ENCODE data around the gene WDFY3. TPM values are rescaled to one million over a fixed set of nuclear protein-coding genes. Genes with fewer than 3 reads are reported as not detected.

Gene WDFY3
- total and polyA plus RNA-seq, 9 donors: 13.2 to 90.0 (median 77.4) TPM

DNA sequence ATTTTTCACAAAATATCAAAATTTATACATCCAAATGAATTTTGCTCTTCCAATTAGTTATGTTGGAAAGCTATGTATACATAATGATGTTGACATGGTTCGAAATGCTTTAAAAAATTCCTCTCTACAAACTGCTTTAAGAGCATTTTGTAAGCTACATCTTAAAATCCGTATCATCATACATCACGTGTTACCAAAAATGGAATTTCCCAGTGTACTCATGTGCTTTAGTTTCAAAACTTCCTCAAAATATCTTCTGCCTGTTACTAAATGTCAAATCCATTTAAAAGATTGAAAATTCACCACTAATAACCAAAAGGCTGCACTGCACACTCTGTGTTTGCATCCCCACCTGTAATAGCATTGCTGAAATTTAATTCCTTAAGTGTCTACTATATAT, 87.9 kb downstream of the WDFY3 start:
- no peak for DNase-seq
- TF ChIP-seq POLR2A (IDR thresholded peaks at IDR 0.05): no peak
- WGBS, 3 donors: 89 to 94% (median 93%) methylated on average over 3 of the region's 3 CpGs
- Histone ChIP-seq H3K9me3 (no peaks in the 10 kb centered on the region), H3K4me3 (no peak overlapping the region), H3K36me3 (no peaks in the 10 kb centered on the region), H3K27me3 (no peaks in the 10 kb centered on the region), H3K4me1 (ENCODE audit: insufficient read depth) (no peaks in the 10 kb centered on the region), H3K27ac (no peak overlapping the region)
- intact Hi-C loops (cut with DNase I): no loop called here

DNA sequence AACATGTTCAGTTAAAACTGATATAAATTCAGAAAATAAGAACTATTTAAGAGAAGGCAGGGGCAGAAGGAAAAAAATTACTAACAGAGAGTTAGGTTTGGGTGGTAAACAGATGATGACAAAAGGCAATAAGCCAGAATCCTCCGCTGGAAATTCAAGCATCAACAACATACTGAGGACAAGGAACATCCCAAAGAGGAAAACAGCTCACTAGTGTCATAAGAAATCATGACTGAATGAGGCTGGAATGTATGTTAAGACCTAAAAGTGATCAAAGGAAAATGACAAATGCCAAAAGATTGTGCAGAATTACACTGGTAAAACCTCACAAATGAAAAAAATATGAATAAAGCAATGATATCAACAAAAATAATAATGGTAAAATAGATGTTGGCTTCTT, 88.4 kb downstream of the WDFY3 start:
- intact Hi-C loops (cut with DNase I): no loop called here
- DNase-seq: no peak
- no peak overlapping the region for H3K27ac ChIP-seq
- TF ChIP-seq, protein P1, sequence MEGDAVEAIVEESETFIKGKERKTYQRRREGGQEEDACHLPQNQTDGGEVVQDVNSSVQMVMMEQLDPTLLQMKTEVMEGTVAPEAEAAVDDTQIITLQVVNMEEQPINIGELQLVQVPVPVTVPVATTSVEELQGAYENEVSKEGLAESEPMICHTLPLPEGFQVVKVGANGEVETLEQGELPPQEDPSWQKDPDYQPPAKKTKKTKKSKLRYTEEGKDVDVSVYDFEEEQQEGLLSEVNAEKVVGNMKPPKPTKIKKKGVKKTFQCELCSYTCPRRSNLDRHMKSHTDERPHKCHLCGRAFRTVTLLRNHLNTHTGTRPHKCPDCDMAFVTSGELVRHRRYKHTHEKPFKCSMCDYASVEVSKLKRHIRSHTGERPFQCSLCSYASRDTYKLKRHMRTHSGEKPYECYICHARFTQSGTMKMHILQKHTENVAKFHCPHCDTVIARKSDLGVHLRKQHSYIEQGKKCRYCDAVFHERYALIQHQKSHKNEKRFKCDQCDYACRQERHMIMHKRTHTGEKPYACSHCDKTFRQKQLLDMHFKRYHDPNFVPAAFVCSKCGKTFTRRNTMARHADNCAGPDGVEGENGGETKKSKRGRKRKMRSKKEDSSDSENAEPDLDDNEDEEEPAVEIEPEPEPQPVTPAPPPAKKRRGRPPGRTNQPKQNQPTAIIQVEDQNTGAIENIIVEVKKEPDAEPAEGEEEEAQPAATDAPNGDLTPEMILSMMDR (IDR thresholded peaks at IDR 0.05): no peak
- no peak for TF ChIP-seq EP300 (IDR thresholded peaks at IDR 0.05)
- TF ChIP-seq POLR2A (IDR thresholded peaks at IDR 0.05): no peak
- H3K4me3 ChIP-seq: no peak overlapping the region
- H3K9me3 ChIP-seq: no peaks in the 10 kb centered on the region
- H3K4me1 ChIP-seq (ENCODE audit: insufficient read depth): no peaks in the 10 kb centered on the region
- H3K36me3 ChIP-seq: no peaks in the 10 kb centered on the region
- no peaks in the 10 kb centered on the region for H3K27me3 ChIP-seq
- WGBS, 3 donors: 37 to 69% (median 52%) methylated on average over 1 of the region's 1 CpG

DNA sequence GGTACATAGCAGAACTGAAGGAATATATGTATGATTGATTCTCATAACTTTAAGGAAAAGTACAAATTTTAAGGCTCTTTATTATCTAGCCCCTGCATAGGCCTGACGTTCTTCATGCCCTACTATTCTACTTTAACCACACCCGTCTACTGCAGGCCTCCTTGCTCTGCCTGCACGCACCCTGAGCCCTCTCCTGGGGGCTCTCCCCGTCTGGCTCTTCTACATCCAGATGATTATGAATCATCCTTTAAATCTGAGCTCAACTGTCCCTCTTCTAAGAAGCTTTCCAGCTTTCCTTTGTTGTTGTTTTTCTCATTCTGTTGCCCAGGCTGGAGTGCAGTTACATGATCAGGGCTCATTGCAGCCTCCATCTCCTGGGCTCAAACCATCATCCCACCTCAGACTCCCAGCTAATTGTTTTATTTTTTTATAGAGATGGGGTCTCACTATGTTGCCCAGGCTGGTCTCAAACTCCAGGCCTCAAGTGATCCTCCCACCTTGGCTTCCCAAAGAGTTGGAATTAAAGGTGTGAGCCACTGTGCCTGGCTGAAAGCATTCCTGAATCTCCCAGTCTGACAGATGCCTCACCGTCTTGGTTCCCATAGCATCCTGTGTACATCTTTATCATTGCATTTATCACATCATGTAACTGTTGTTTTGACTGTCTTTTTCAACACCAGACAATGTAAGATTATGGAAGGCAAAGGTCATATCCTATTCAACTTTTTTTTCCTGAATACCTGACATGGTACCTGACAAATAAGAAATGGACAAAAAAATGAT, 89.2 kb downstream of the WDFY3 start:
- Histone ChIP-seq H3K4me3 (no peak overlapping the region), H3K27me3 (no peaks in the 10 kb centered on the region), H3K4me1 (ENCODE audit: insufficient read depth) (no peaks in the 10 kb centered on the region), H3K36me3 (no peaks in the 10 kb centered on the region), H3K27ac (no peak overlapping the region), H3K9me3 (no peaks in the 10 kb centered on the region)
- 85 to 92% (median 91%) methylated on average over 5 of the region's 5 CpGs for WGBS, 3 donors
- no peak for DNase-seq
- intact Hi-C loops (cut with DNase I): no loop called here
- TF ChIP-seq, protein P1 (IDR thresholded peaks at IDR 0.05): no peak
- TF ChIP-seq POLR2A (IDR thresholded peaks at IDR 0.05) (no peak), EP300 (IDR thresholded peaks at IDR 0.05) (no peak)

DNA sequence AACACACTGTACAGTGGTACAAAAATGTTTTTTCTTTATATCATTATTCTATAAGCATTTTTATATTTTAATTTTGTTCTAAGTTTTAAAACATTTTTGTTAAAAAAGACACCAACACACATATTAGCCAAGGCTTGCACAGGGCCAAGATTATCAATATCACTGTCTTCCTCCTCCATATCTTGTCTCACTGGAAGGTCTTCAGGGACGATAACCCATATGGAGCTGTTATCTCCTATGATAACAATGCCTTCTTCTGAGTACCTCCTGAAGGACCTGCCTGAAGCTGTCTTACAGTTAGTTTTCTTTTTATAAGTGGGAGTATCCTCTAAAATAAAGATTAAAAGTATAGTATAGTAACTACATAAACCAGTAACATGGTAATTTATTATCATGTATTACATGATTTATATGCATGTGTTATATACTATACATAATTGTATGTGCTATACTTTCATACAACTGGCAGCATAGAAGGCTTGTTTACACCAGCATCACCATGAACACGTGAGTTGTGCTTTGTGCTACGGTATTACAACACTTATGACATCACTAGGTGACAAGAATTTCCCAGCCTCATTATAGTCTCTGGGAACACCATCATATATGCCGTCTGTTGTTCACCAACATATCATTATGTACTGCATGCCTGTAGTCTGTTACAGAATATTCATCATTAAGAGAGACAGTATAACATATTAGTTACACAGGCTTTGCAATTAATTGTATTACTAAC, 90.7 kb downstream of the WDFY3 start:
- Histone ChIP-seq H3K36me3 (no peaks in the 10 kb centered on the region), H3K9me3 (no peaks in the 10 kb centered on the region), H3K4me3 (no peak overlapping the region), H3K27me3 (no peaks in the 10 kb centered on the region), H3K4me1 (ENCODE audit: insufficient read depth) (no peaks in the 10 kb centered on the region), H3K27ac (no peak overlapping the region)
- intact Hi-C loops (cut with DNase I): no loop called here
- TF ChIP-seq, protein P1 (IDR thresholded peaks at IDR 0.05): no peak
- TF ChIP-seq POLR2A (IDR thresholded peaks at IDR 0.05) (no peak), EP300 (IDR thresholded peaks at IDR 0.05) (no peak)
- DNase-seq: no peak
- 78 to 81% (median 79%) methylated on average over 4 of the region's 4 CpGs for WGBS, 3 donors

DNA sequence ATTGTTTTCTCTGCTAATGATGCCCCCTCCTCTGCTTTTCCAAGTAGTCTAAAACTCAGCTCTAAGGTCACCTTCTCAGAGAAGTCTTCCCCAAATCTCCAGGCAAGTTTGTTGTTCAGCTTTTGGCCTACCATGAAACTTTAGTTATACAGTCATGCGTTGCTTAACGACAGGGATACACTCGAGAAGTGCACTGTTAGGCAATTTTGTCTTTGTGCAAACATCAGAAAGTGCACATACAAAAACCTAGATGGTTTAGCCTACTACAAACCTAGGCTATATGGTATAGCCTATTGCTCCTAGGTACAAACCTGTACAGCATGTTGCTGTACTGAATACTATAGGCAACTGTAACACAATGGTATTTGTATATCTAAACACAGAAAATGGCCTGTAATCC, 91.9 kb downstream of the WDFY3 start:
- Histone ChIP-seq H3K4me1 (ENCODE audit: insufficient read depth) (no peaks in the 10 kb centered on the region), H3K4me3 (no peak overlapping the region), H3K9me3 (no peaks in the 10 kb centered on the region), H3K27me3 (no peaks in the 10 kb centered on the region), H3K27ac (no peak overlapping the region), H3K36me3 (no peaks in the 10 kb centered on the region)
- DNase-seq: no peak
- intact Hi-C loops (cut with DNase I): no loop called here
- WGBS, 3 donors: 96 to 97% (median 97%) methylated on average over 3 of the region's 3 CpGs
- TF ChIP-seq EP300 (IDR thresholded peaks at IDR 0.05): no peak
- TF ChIP-seq, protein P1 (IDR thresholded peaks at IDR 0.05): no peak
- TF ChIP-seq POLR2A (IDR thresholded peaks at IDR 0.05): no peak
